Keratinocyte (primary cell): ENCODE measurements around the gene C7orf25.

Experiments
- CTCF ChIP-seq, 3 experiments: IDR thresholded peaks in 1 of 3; conservative IDR thresholded peaks in 1 of 3; optimal IDR thresholded peaks in 1 of 3; 2 replicates in 2 of 3; 3 replicates in 1 of 3; pipeline versions ENCODE3 to v1.5.1; 2011; ENCODE audit warnings: low read length in 3 of 3, mild to moderate bottlenecking in 3 of 3, moderate library complexity in 2 of 3, control low read depth in 1 of 3, inconsistent platforms in 1 of 3; ENCODE audit not compliant: insufficient read depth in 2 of 3; ENCODE audit errors: extremely low read depth in 1 of 3
- EZH2 ChIP-seq: IDR thresholded peaks from one replicate; pipeline ENCODE4 v1.6.1; 2012; ENCODE audit warnings: inconsistent platforms, mild to moderate bottlenecking, low read length, moderate library complexity

- peak; percentile 82 to 85 (median 85) for TF ChIP-seq CTCF (optimal IDR thresholded peaks at IDR 0.05 in 1 of 3, IDR thresholded peaks at IDR 0.05 in 1 of 3, conservative IDR thresholded peaks at IDR 0.05 in 1 of 3; ENCODE audit: extremely low read depth in 1 of 3, insufficient read depth in 2 of 3, low read length in 3 of 3)
- no peak for TF ChIP-seq EZH2
These were observed 29.3 kb upstream of the C7orf25 start for GRCh38 chr7:42940985-42941847.
